ENCODE measurements around the gene SEPTIN2.

GRCh38 chr2:241344925-241345651 is 29.4 kb downstream of the SEPTIN2 start:
- no peak for TF ChIP-seq REST (IDR thresholded peaks at IDR 0.05; ENCODE audit: unreplicated experiment)
- TF ChIP-seq CTCF (conservative IDR thresholded peaks at IDR 0.05; ENCODE audit: low read depth in 2 of 2), result no peak

Measured in GM23338 (cell line).